K562 (cell line): ENCODE results near the gene SLC44A5.
A peak's percentile ranks its signal among the peaks of the same experiment; 100 is the strongest.

Experiments used
- FOXK2 ChIP-seq, 2 experiments: fragments of 450-650 bp; IDR thresholded peaks in 1 of 2; conservative IDR thresholded peaks in 1 of 2; 2 replicates each; pipeline ENCODE4 v1.6.1; 2016; ENCODE audit warnings: low read depth in 2 of 2, mild to moderate bottlenecking in 1 of 2
- HMG20B ChIP-seq: fragments of 250-450 bp; sonication (Bioruptor Pico); IDR thresholded peaks from 2 replicates; pipeline ENCODE4 v1.5.0; 2021; ENCODE audit warnings: mild to moderate bottlenecking

- TF ChIP-seq FOXK2 (conservative IDR thresholded peaks at IDR 0.05 in 1 of 2, IDR thresholded peaks at IDR 0.05 in 1 of 2; ENCODE audit: low read depth in 2 of 2), result peak; percentile 52 to 53; a peak in 1 of 4 replicates
- TF ChIP-seq HMG20B, result no peak
These were observed 407.3 kb downstream of the SLC44A5 start for GRCh38 chr1:75203415-75204277.
